BE2C (cell line): ENCODE data around the gene UPP1. TPM values are rescaled to one million over a fixed set of nuclear protein-coding genes. Genes with fewer than 3 reads are reported as not detected.

Experiments used
- DNase-seq: peaks from one replicate; pipeline ENCODE4 v3.0.0-alpha.2; 2020
- H3K27me3 ChIP-seq: fragments of 250-450 bp; sonication (Bioruptor Pico); 2 replicates; pipeline ENCODE4 v1.5.1; 2020; ENCODE audit warnings: mild to moderate bottlenecking
- H3K36me3 ChIP-seq: fragments of 250-450 bp; sonication (Bioruptor Pico); 2 replicates; pipeline ENCODE4 v1.5.1; 2020; ENCODE audit warnings: mild to moderate bottlenecking
- H3K4me1 ChIP-seq: fragments of 250-450 bp; sonication (Bioruptor Pico); 2 replicates; pipeline ENCODE4 v1.5.1; 2020
- H3K4me3 ChIP-seq: 2 replicates; pipeline ENCODE4 v1.5.1; 2011; ENCODE audit warnings: low read depth, low read length
- H3K9me3 ChIP-seq: fragments of 250-450 bp; sonication (Bioruptor Pico); 2 replicates; pipeline ENCODE4 v1.5.1; 2020
- CTCF ChIP-seq: IDR thresholded peaks from 2 replicates; pipeline ENCODE4 v1.5.1; 2012; ENCODE audit warnings: mild to moderate bottlenecking, low read depth, low read length
- polyA plus RNA-seq: library from polyadenylated mRNA; unstranded; fragments of >200 nt; gene quantifications from one replicate; pipeline ENCODE4 v1.2.1, GENCODE V29; 2012; ENCODE audit warnings: low read depth, missing spikeins; ENCODE audit not compliant: insufficient read length, insufficient read depth

The UPP1 gene
- polyA plus RNA-seq = 34.8 TPM

GRCh38 chr7:48089046-48090003 lies at the start of gene UPP1:
Gene UPP1 (plus strand): TSS chr7:48089265. CDS start chr7:48094784, 5,519 bp downstream.
- Histone ChIP-seq H3K27me3 (no peaks in the 10 kb centered on the region), H3K4me1 (peaks cover 15% of the 10 kb centered on the region), H3K36me3 (no peaks in the 10 kb centered on the region), H3K9me3 (no peaks in the 10 kb centered on the region), H3K4me3 (peak within 1 kb of the TSS; percentile 79)
- no peak for TF ChIP-seq CTCF
- DNase-seq = no peak

- Histone ChIP-seq H3K27me3 (peaks cover 12% of the 10 kb centered on the region), H3K9me3 (no peaks in the 10 kb centered on the region), H3K4me3 (no peak overlapping the region), H3K4me1 (peaks cover under 1% of the 10 kb centered on the region; the same call in 1 of the 2 replicates), H3K36me3 (no peaks in the 10 kb centered on the region)
- DNase-seq = no peak
- TF ChIP-seq CTCF = no peak
These were observed 48.0 kb upstream of the UPP1 start for GRCh38 chr7:48040944-48041652.

GRCh38 chr7:48041653-48041970 lies 47.5 kb upstream of the UPP1 start:
- peaks cover 7% of the 10 kb centered on the region for H3K27me3 ChIP-seq
- H3K9me3 ChIP-seq = no peaks in the 10 kb centered on the region
- TF ChIP-seq CTCF = no peak
- no peaks in the 10 kb centered on the region for H3K4me1 ChIP-seq
- no peak for DNase-seq
- no peaks in the 10 kb centered on the region for H3K36me3 ChIP-seq
- no peak overlapping the region for H3K4me3 ChIP-seq

GRCh38 chr7:48042216-48042615 lies 46.8 kb upstream of the UPP1 start:
- Histone ChIP-seq H3K36me3 (no peaks in the 10 kb centered on the region), H3K4me1 (no peaks in the 10 kb centered on the region), H3K4me3 (no peak overlapping the region), H3K27me3 (peaks cover under 1% of the 10 kb centered on the region), H3K9me3 (no peaks in the 10 kb centered on the region)
- no peak for DNase-seq
- TF ChIP-seq CTCF = no peak

GRCh38 chr7:48042636-48043035 lies 46.4 kb upstream of the UPP1 start:
- no peaks in the 10 kb centered on the region for H3K9me3 ChIP-seq
- H3K36me3 ChIP-seq = no peaks in the 10 kb centered on the region
- DNase-seq = no peak
- H3K4me3 ChIP-seq = no peak overlapping the region
- H3K27me3 ChIP-seq = no peaks in the 10 kb centered on the region; the same call in 1 of the 2 replicates
- TF ChIP-seq CTCF = no peak
- no peaks in the 10 kb centered on the region for H3K4me1 ChIP-seq
